Activated naive CD4-positive, alpha-beta T cell treated with anti-CD3 and anti-CD28 coated beads, Interleukin-2, amount 50 U/mL, for 72 hours (primary cell): ENCODE results near the gene FARP1. TPM values are rescaled to one million over a fixed set of nuclear protein-coding genes. Genes with fewer than 3 reads are reported as not detected.
"Not testable (repeated sequence)": the region's sequence is repeated elsewhere in the genome, so short reads cannot be mapped to it uniquely, and the experiment has no call there.

Experiments used
- ATAC-seq, 2 donors: fragments of 150-1000 bp; cut with Tn5 transposase; 2 replicates each; pipeline ENCODE4 v1.10.0; 2021; ENCODE audit warnings: mild to moderate bottlenecking in 2 of 2, moderate library complexity in 2 of 2
- DNase-seq, 2 donors: peaks; one replicate each; pipeline ENCODE4 v3.0.0; 2021 to 2022; ENCODE audit warnings: low spot score in 2 of 2
- H3K27ac Mint-ChIP-seq, 2 donors: one replicate each; pipeline ENCODE4 v1.8.0; 2022; ENCODE audit warnings: mild to moderate bottlenecking in 2 of 2, mixed read lengths in 2 of 2
- H3K36me3 Mint-ChIP-seq, 2 donors: one replicate each; pipeline ENCODE4 v1.8.0; 2022; ENCODE audit warnings: mixed read lengths in 2 of 2
- H3K9me3 Mint-ChIP-seq, 2 donors: one replicate each; pipeline ENCODE4 v1.8.0; 2022; ENCODE audit warnings: mixed read lengths in 2 of 2
- total RNA-seq, 2 donors: library from RNA; stranded (reverse); gene quantifications; one replicate each; pipeline ENCODE4 v1.2.3, GENCODE V29; 2022

Gene FARP1
- total RNA-seq, 2 donors from 2014 or later: 0.58 to 0.61 TPM

- peak overlapping the region in 1 of 2 donors; percentile 36 for H3K27ac Mint-ChIP-seq
- DNase-seq: no peak
- no peak for ATAC-seq
- no peaks in the 10 kb centered on the region for H3K36me3 Mint-ChIP-seq
- no peaks in the 10 kb centered on the region for H3K9me3 Mint-ChIP-seq
Observed at GRCh38 chr13:98350746-98351330, 207.9 kb downstream of the FARP1 start.

DNA sequence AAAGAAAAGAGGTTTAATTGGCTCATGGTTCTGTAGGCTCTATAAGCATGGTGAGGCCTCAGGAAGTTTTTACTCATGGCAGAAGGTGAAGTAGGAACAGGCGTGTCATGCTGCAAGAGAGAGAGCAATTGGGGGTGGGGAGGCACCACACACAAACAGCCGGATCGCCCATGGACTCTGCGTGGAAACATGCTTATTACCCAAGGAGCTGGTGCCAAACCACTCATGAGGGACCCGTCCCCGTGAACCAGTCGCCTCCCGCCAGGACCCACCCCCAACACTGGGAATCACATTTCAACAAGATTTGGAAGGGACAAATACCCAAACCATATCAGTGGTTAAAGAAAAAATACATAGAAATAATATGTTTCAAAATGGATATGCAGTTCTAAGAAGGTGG, 208.7 kb downstream of the FARP1 start:
- ATAC-seq (no peak), DNase-seq (no peak)
- H3K9me3 Mint-ChIP-seq: no peaks in the 10 kb centered on the region
- no peaks in the 10 kb centered on the region for H3K36me3 Mint-ChIP-seq
- no peak overlapping the region for H3K27ac Mint-ChIP-seq

GRCh38 chr13:98352226-98352625, 209.3 kb downstream of the FARP1 start:
- Mint-ChIP-seq H3K36me3 (no peaks in the 10 kb centered on the region), H3K27ac (no peak overlapping the region), H3K9me3 (no peaks in the 10 kb centered on the region)
- no peak for DNase-seq
- ATAC-seq: no peak

DNA sequence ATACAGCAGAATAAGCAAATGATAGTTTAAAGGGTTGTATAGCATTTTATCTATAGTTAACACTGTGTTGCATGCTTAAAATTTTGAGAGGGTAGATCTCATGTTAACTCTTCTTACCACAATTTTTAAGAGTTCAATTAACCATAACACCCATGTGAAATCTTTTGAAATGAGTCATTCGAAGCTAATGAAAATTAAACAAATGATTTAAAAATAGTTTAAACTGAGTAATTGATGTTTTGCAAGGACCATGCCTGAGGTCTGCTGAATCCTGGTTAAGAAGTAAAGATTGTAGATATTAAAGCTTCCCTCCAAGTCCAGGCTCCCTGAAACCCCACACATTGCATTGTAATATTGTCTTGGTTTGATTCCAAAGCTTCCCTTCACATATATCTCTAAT, 210.9 kb downstream of the FARP1 start:
- no peaks in the 10 kb centered on the region for H3K9me3 Mint-ChIP-seq
- H3K27ac Mint-ChIP-seq: no peak overlapping the region
- DNase-seq (no peak), ATAC-seq (no peak)
- H3K36me3 Mint-ChIP-seq: no peaks in the 10 kb centered on the region

GRCh38 chr13:98358937-98359336, 216.0 kb downstream of the FARP1 start:
- no peaks in the 10 kb centered on the region for H3K9me3 Mint-ChIP-seq
- DNase-seq (no peak), ATAC-seq (no peak)
- no peak overlapping the region for H3K27ac Mint-ChIP-seq
- H3K36me3 Mint-ChIP-seq: no peaks in the 10 kb centered on the region

- Mint-ChIP-seq H3K9me3 (no peaks in the 10 kb centered on the region), H3K36me3 (no peaks in the 10 kb centered on the region), H3K27ac (no peak overlapping the region)
- DNase-seq (no peak), ATAC-seq (no peak)
Observed at GRCh38 chr13:98360545-98360944, 217.7 kb downstream of the FARP1 start.

DNA sequence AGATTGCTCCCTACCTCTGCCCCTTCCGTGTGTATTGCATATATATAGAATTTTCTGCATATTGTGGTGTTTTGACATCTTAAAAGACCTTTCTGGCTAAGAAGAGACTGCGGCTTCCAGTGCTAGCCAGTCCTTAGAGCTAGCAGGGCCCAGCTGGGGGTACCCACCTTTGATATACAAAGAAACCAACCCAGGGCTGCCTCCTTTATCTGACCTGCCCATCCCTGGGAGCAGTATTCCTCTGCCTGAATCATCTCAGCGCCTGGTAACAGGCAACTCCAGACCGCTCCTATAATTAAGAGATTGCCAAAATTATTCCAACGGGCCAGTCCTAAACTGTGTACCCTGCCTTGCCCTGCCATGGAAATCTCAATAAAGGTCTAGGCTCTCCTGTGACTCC, 220.4 kb downstream of the FARP1 start:
- no peaks in the 10 kb centered on the region for H3K36me3 Mint-ChIP-seq
- H3K9me3 Mint-ChIP-seq: no peaks in the 10 kb centered on the region
- ATAC-seq (no peak), DNase-seq (no peak)
- H3K27ac Mint-ChIP-seq: no peak overlapping the region

- Mint-ChIP-seq H3K27ac (no peak overlapping the region), H3K36me3 (no peaks in the 10 kb centered on the region), H3K9me3 (no peaks in the 10 kb centered on the region)
- DNase-seq (no peak), ATAC-seq (no peak)
Observed at GRCh38 chr13:98364179-98364578, 221.3 kb downstream of the FARP1 start.

DNA sequence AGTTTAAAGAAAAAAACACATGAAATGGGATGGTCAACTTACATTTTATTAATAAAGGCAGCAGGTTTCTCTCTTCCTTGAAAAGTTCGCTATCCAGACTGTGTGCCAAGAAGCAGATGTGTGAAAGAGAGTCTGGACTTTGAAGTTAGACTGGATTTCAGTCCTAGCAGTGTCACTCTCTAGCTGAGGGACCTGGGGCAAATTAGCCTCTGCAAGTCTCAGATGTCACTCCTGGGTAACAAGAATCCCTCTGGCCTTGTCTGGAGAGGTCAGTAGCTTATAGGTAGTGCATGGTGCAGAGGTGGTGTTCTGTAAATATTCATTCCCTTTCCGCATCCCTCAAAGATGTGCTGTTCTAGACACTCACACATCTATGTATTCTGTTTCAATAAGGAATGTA, 221.8 kb downstream of the FARP1 start:
- DNase-seq (no peak), ATAC-seq (no peak)
- H3K27ac Mint-ChIP-seq: no peak overlapping the region
- H3K9me3 Mint-ChIP-seq: peaks cover under 1% of the 10 kb centered on the region in 2 donors
- no peaks in the 10 kb centered on the region for H3K36me3 Mint-ChIP-seq

- Mint-ChIP-seq H3K9me3 (peaks cover 5 to 6% of the 10 kb centered on the region in 2 donors), H3K36me3 (no peaks in the 10 kb centered on the region), H3K27ac (no peak overlapping the region)
- no peak for DNase-seq
- ATAC-seq: no peak
Observed at GRCh38 chr13:98365302-98365701, 222.4 kb downstream of the FARP1 start.

DNA sequence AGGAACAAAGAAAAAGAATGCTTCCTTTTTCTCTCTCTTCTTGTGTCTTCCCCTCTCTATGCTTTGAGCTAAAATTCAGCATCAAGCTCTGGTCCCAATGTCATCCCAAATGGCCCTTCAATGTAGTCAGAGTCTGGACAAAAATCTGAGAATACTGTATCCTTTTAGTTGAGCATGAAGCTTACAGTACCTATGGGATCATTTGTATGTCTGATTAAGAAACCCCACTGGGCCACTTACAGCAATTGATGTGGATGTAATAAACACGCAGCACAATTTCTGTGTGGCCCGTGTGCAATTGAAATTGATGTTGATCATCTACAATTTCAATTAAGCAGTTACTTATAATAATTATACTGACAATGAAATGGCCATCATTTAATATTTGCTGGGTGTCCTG, 223.1 kb downstream of the FARP1 start:
- H3K9me3 Mint-ChIP-seq: peaks cover 5 to 6% of the 10 kb centered on the region in 2 donors
- no peak for DNase-seq
- no peak for ATAC-seq
- no peaks in the 10 kb centered on the region for H3K36me3 Mint-ChIP-seq
- no peak overlapping the region for H3K27ac Mint-ChIP-seq

DNA sequence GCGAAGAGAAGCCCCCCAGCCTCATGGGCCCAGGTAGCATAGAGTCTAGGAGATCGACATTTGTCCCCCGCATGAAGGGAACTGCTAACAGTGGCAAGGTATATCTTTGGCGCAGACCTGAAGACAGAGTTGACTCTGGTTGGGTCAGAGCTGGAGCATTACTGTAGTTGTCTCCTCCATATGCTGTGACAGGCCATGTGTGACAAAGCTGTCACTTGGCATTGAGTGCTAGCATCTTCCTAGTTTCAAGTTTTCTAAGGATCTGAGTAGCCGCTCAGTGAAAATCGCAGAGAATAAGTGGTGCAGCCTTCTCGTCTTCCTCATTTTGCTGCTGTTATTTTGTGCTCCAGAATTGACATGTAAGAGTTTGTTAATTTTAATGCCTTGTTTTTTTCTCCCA, 223.5 kb downstream of the FARP1 start:
- H3K36me3 Mint-ChIP-seq: no peaks in the 10 kb centered on the region
- ATAC-seq (no peak), DNase-seq (no peak)
- H3K9me3 Mint-ChIP-seq: peaks cover 5 to 6% of the 10 kb centered on the region in 2 donors
- no peak overlapping the region for H3K27ac Mint-ChIP-seq

- Mint-ChIP-seq H3K36me3 (no peaks in the 10 kb centered on the region), H3K9me3 (peaks cover 5 to 6% of the 10 kb centered on the region in 2 donors), H3K27ac (no peak overlapping the region)
- ATAC-seq (no peak), DNase-seq (no peak)
Observed at GRCh38 chr13:98366959-98367358, 224.1 kb downstream of the FARP1 start.

DNA sequence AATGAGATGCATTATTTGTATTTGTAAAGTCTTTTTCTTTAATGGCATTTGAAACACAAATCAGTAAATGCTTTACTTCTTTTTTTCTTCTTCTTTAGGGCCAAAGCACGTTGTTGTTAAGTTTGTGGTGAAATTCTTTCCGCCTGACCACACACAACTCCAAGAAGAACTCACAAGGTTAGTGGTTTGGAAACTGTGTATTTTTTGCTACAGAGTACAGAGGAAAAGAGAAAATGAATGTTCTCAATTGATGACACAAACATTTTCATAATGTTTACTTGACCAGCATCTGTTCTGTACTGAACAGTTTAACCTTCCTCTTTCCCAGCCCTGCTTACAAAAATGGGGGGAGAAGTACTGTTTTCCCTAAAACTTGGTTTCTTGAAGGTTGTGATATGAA, 225.1 kb downstream of the FARP1 start:
- DNase-seq (no peak), ATAC-seq (no peak)
- no peaks in the 10 kb centered on the region for H3K36me3 Mint-ChIP-seq

DNA sequence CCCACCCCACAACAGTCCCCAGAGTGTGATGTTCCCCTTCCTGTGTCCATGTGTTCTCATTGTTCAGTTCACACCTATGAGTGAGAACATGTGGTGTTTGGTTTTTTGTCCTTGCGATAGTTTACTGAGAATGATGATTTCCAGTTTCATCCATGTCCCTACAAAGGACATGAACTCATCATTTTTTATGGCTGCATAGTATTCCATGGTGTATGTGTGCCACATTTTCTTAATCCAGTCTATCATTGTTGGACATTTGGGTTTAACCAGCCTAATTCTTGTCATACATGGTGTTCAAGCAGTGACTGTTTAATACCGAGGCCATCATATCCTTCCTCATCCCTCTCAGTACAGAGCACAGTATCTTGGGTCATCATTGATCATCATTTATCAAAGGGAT, 226.6 kb downstream of the FARP1 start:
- not testable (repeated sequence) for H3K9me3 Mint-ChIP-seq, H3K27ac Mint-ChIP-seq, H3K36me3 Mint-ChIP-seq, ATAC-seq, DNase-seq

More for the DNA sequence above, 225.1 kb downstream of the FARP1 start:
- Mint-ChIP-seq H3K27ac (peak overlapping the region in 1 of 2 donors; percentile 44), H3K9me3 (peaks cover 5 to 6% of the 10 kb centered on the region in 2 donors)

GRCh38 chr13:98370261-98370660, 227.4 kb downstream of the FARP1 start:
- Mint-ChIP-seq H3K36me3 (no peaks in the 10 kb centered on the region), H3K27ac (peak overlapping the region in 1 of 2 donors; percentile 8), H3K9me3 (peaks cover 5 to 6% of the 10 kb centered on the region in 2 donors)
- no peak for DNase-seq
- no peak for ATAC-seq

DNA sequence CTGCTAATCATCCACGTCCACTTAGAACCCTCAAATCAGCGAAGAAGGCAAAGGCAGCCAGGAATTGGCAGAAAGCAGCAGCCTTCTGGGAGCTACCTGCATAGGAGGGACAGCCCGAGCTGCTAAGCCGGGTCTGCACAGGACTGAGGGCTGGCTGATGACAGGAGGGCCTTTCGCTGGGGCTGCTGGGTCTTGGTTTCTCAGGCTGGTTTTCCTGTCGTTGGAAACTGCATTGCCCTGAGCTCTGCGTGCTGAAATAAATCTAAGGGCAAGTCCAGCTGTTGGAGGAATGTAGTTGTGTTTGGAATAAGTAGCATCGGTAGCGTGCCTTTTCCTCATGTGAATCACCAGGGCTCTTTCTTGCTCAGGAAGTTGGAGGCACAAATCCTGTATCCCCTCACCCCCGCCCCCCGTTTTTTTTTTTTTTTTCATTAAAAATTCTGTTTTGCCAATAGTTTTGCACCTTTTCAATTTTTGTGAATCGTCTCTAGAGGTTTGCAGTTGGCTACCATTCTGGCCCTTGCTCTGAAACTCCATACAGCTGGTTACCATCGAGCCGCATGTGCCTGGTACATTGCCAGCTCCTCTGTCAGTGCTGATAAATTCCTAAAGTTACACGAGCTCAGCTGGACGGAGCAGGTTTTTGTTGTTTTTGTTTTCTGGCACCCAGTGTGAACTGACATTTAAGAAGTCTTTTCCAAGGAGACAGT, 228.1 kb downstream of the FARP1 start:
- ATAC-seq: no peak
- Mint-ChIP-seq H3K36me3 (no peaks in the 10 kb centered on the region), H3K27ac (peak overlapping the region in 1 of 2 donors; percentile 8), H3K9me3 (peaks cover 5 to 6% of the 10 kb centered on the region in 2 donors)
- DNase-seq: no peak

- H3K36me3 Mint-ChIP-seq: no peaks in the 10 kb centered on the region
Observed at GRCh38 chr13:98371516-98372023, 228.7 kb downstream of the FARP1 start.

More at GRCh38 chr13:98371516-98372023, 228.7 kb downstream of the FARP1 start:
- ATAC-seq (no peak), DNase-seq (no peak)
- Mint-ChIP-seq H3K27ac (no peak overlapping the region), H3K9me3 (peaks cover 5 to 6% of the 10 kb centered on the region in 2 donors)
